Large intestine (tissue), 1 donor: ENCODE data around the gene BPIFB4. TPM values are rescaled to one million over a fixed set of nuclear protein-coding genes. Genes with fewer than 3 reads are reported as not detected.

Source experiments
- polyA plus RNA-seq: library from polyadenylated mRNA; unstranded; fragments of 120-200 nt; gene quantifications from one replicate; pipeline ENCODE4 v1.2.1, GENCODE V29; 2013

BPIFB4 gene
- polyA plus RNA-seq, 1 donor = 0.12 TPM

Other genes with a start within 250 kb of the BPIFB4 start
- gene EFCAB8, start 220.7 kb upstream of the BPIFB4 start, polyA plus RNA-seq = 0.25 TPM
- not detected for gene SUN5, start 75.2 kb upstream of the BPIFB4 start, polyA plus RNA-seq
- gene BPIFB2, start 71.9 kb upstream of the BPIFB4 start, polyA plus RNA-seq = not detected
- not detected for gene BPIFB6, start 48.0 kb upstream of the BPIFB4 start, polyA plus RNA-seq
- not detected for gene BPIFB3, start 25.7 kb upstream of the BPIFB4 start, polyA plus RNA-seq
- not detected for gene BPIFA2, start 88.5 kb downstream of the BPIFB4 start, polyA plus RNA-seq
- gene BPIFA3, start 137.7 kb downstream of the BPIFB4 start, polyA plus RNA-seq = not detected
- not detected for gene BPIFA1, start 156.4 kb downstream of the BPIFB4 start, polyA plus RNA-seq
- gene BPIFB1, start 203.6 kb downstream of the BPIFB4 start, polyA plus RNA-seq = not detected